K562 (cell line): ENCODE results near the gene SLC39A3. TPM values are rescaled to one million over a fixed set of nuclear protein-coding genes. Genes with fewer than 3 reads are reported as not detected.

Experiments used
- ADNP ChIP-seq: fragments of 200-800 bp; sonication (Bioruptor generic); IDR thresholded peaks from 2 replicates; pipeline ENCODE4 v1.6.1; 2016; ENCODE audit warnings: missing genetic modification characterization, missing compliant biosample characterization
- ATF3 ChIP-seq, 2 experiments: fragments of 450-650 bp in 1 of 2; sonication (generic) in 1 of 2; formaldehyde crosslinking in 1 of 2; IDR thresholded peaks in 1 of 2; conservative IDR thresholded peaks in 1 of 2; 2 replicates each; pipeline versions ENCODE4 v1.6.1 to v1.8.1; 2016 to 2023; ENCODE audit warnings: mild to moderate bottlenecking in 2 of 2, moderate library complexity in 2 of 2, inconsistent platforms in 1 of 2, missing genetic modification reagents in 1 of 2
- CBFB ChIP-seq: sonication (generic); formaldehyde crosslinking; IDR thresholded peaks from 2 replicates; pipeline ENCODE4 v1.4.0; 2020; ENCODE audit warnings: mild to moderate bottlenecking, missing genetic modification reagents
- ILK ChIP-seq: fragments of 450-650 bp; IDR thresholded peaks from 2 replicates; pipeline ENCODE4 v1.6.1; 2016; ENCODE audit warnings: missing genetic modification characterization, low read depth, mild to moderate bottlenecking, missing compliant biosample characterization, moderate library complexity, borderline replicate concordance
- RAD21 ChIP-seq, 2 experiments: fragments of 250-450 bp in 1 of 2; fragments of 450-650 bp in 1 of 2; sonication (Bioruptor Pico) in 1 of 2; formaldehyde crosslinking in 1 of 2; IDR thresholded peaks in 1 of 2; conservative IDR thresholded peaks in 1 of 2; 2 replicates each; pipeline versions ENCODE4 v1.4.0 to v1.8.0; 2020 to 2022; ENCODE audit warnings: mild to moderate bottlenecking in 2 of 2, moderate library complexity in 1 of 2
- TRIM24 ChIP-seq, 2 experiments: fragments of 450-650 bp; IDR thresholded peaks; 2 replicates each; pipeline ENCODE4 v1.6.1; 2016
- TSHZ1 ChIP-seq: fragments of 250-450 bp; sonication (Bioruptor Pico); IDR thresholded peaks from 2 replicates; pipeline ENCODE4 v1.4.0; 2020; ENCODE audit warnings: mild to moderate bottlenecking, moderate library complexity
- U2AF1 ChIP-seq: fragments of 200-400 bp; formaldehyde crosslinking; optimal IDR thresholded peaks from 2 replicates; pipeline ENCODE3; 2017; ENCODE audit warnings: mild to moderate bottlenecking, low read depth, low read length, moderate library complexity
- WHSC1 ChIP-seq: IDR thresholded peaks from one replicate; pipeline ENCODE4 v1.6.1; 2012; ENCODE audit warnings: low read length, control low read depth, inconsistent platforms
- ZBTB7A ChIP-seq: IDR thresholded peaks from 2 replicates; pipeline ENCODE4 v1.6.1; 2011; ENCODE audit warnings: low read depth, mild to moderate bottlenecking, low read length, moderate library complexity, borderline replicate concordance; ENCODE audit not compliant: control insufficient read depth
- ZNF589 ChIP-seq: fragments of 200-800 bp; sonication (Bioruptor generic); IDR thresholded peaks from 2 replicates; pipeline ENCODE4 v1.6.1; 2016; ENCODE audit warnings: low read depth, missing genetic modification characterization, missing compliant biosample characterization
- ZNF766 ChIP-seq: fragments of 200-800 bp; sonication (Bioruptor generic); conservative IDR thresholded peaks from 2 replicates; pipeline ENCODE4 v1.6.1; 2016; ENCODE audit warnings: missing genetic modification characterization, missing compliant biosample characterization
- polyA plus RNA-seq, 8 experiments: library from polyadenylated mRNA; depleted of rRNA in 4 of 8; stranded (reverse) in 5 of 8; unstranded in 3 of 8; fragments of >200 nt; fragmentation: Nextera tagmentation in 2 of 8; fragmentation: Illumina TruSeq in 1 of 8; extraction: Ambion mirVana in 2 of 8; extraction: Trizol in 1 of 8; gene quantifications; 2 replicates each; pipeline versions ENCODE4 v1.2.1 to v1.2.3, GENCODE V29; 2011 to 2014; ENCODE audit warnings: inconsistent platforms in 1 of 8, missing spikeins in 1 of 8
- total RNA-seq, 7 experiments: library from RNA; depleted of rRNA in 6 of 7; stranded (reverse); fragments of >200 nt in 6 of 7; fragmentation: Illumina TruSeq in 2 of 7; extraction: Trizol in 2 of 7; gene quantifications; 2 replicates each; pipeline versions ENCODE4 v1.2.1 to v1.2.3, GENCODE V29; 2011 to 2021; ENCODE audit warnings: low replicate concordance in 1 of 7
- TF ChIP-seq, protein P1 (sequence below): fragments of 450-650 bp; IDR thresholded peaks from 2 replicates; pipeline ENCODE4 v1.6.1; 2017; ENCODE audit warnings: antibody characterized with exemption, mild to moderate bottlenecking
- TF ChIP-seq, protein P2 (sequence below), 2 experiments: fragments of 450-650 bp; conservative IDR thresholded peaks; 2 replicates each; pipeline ENCODE4 v1.6.1; 2017; ENCODE audit warnings: mild to moderate bottlenecking in 2 of 2, moderate library complexity in 2 of 2

The SLC39A3 gene
- total and polyA plus RNA-seq, 9 of the 15 experiments (the other 6 are each of a cell fraction or from before 2014, with no cell fraction given): 2.3 to 215 (median 127) TPM

GRCh38 chr19:2782936-2783780 lies 43.3 kb upstream of the SLC39A3 start, which contains the start of gene SGTA (continued):
- TF ChIP-seq, protein P1, sequence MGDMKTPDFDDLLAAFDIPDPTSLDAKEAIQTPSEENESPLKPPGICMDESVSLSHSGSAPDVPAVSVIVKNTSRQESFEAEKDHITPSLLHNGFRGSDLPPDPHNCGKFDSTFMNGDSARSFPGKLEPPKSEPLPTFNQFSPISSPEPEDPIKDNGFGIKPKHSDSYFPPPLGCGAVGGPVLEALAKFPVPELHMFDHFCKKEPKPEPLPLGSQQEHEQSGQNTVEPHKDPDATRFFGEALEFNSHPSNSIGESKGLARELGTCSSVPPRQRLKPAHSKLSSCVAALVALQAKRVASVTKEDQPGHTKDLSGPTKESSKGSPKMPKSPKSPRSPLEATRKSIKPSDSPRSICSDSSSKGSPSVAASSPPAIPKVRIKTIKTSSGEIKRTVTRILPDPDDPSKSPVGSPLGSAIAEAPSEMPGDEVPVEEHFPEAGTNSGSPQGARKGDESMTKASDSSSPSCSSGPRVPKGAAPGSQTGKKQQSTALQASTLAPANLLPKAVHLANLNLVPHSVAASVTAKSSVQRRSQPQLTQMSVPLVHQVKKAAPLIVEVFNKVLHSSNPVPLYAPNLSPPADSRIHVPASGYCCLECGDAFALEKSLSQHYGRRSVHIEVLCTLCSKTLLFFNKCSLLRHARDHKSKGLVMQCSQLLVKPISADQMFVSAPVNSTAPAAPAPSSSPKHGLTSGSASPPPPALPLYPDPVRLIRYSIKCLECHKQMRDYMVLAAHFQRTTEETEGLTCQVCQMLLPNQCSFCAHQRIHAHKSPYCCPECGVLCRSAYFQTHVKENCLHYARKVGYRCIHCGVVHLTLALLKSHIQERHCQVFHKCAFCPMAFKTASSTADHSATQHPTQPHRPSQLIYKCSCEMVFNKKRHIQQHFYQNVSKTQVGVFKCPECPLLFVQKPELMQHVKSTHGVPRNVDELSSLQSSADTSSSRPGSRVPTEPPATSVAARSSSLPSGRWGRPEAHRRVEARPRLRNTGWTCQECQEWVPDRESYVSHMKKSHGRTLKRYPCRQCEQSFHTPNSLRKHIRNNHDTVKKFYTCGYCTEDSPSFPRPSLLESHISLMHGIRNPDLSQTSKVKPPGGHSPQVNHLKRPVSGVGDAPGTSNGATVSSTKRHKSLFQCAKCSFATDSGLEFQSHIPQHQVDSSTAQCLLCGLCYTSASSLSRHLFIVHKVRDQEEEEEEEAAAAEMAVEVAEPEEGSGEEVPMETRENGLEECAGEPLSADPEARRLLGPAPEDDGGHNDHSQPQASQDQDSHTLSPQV: peak; percentile 98
- TF ChIP-seq ZBTB7A (peak; percentile 83), TRIM24 (IDR thresholded peaks at IDR 0.05) (peak in 1 of 2 experiments; percentile 58; a peak in 1 of 4 replicates), U2AF1 (peak; percentile 49), TSHZ1 (0 out of 2 replicates have a peak, but pooled peaks have one; percentile 45), ILK (no peak), ZNF766 (CRISPR knock-in tag) (peak; percentile 80; the same call in 1 of the 2 replicates), WHSC1 (no peak), ZNF589 (peak; percentile 76; the same call in 1 of the 2 replicates), RAD21 (CRISPR knock-in tag; conservative IDR thresholded peaks at IDR 0.05 in 1 of 2, IDR thresholded peaks at IDR 0.05 in 1 of 2) (no peak), CBFB (CRISPR knock-in tag) (peak; percentile 92; the same call in 1 of the 2 replicates), ADNP (no peak), ATF3 (IDR thresholded peaks at IDR 0.05) (peak; percentile 95), ATF3 (CRISPR knock-in tag; conservative IDR thresholded peaks at IDR 0.05) (peak; percentile 95)
- TF ChIP-seq, protein P2, sequence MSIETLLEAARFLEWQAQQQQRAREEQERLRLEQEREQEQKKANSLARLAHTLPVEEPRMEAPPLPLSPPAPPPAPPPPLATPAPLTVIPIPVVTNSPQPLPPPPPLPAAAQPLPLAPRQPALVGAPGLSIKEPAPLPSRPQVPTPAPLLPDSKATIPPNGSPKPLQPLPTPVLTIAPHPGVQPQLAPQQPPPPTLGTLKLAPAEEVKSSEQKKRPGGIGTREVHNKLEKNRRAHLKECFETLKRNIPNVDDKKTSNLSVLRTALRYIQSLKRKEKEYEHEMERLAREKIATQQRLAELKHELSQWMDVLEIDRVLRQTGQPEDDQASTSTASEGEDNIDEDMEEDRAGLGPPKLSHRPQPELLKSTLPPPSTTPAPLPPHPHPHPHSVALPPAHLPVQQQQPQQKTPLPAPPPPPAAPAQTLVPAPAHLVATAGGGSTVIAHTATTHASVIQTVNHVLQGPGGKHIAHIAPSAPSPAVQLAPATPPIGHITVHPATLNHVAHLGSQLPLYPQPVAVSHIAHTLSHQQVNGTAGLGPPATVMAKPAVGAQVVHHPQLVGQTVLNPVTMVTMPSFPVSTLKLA (conservative IDR thresholded peaks at IDR 0.05): peak; percentile 100
